Stimulated activated CD8-positive, alpha-beta memory T cell treated with anti-CD3 and anti-CD28 coated beads, Interleukin-7, amount 100 ng/mL, for 1 hour (primary cell): ENCODE measurements around the gene RANBP10.

ENCODE experiments used
- DNase-seq, 2 donors: peaks; one replicate each; pipeline ENCODE4 v3.0.0-alpha.2; 2020; ENCODE audit warnings: low read depth in 2 of 2

Gene RANBP10

GRCh38 chr16:67828651-67829050, 22.3 kb upstream of the RANBP10 start:
- no peak for DNase-seq

GRCh38 chr16:67825906-67826305, 19.5 kb upstream of the RANBP10 start:
- no peak for DNase-seq

GRCh38 chr16:67825119-67825518, 18.8 kb upstream of the RANBP10 start:
- DNase-seq = no peak

DNA sequence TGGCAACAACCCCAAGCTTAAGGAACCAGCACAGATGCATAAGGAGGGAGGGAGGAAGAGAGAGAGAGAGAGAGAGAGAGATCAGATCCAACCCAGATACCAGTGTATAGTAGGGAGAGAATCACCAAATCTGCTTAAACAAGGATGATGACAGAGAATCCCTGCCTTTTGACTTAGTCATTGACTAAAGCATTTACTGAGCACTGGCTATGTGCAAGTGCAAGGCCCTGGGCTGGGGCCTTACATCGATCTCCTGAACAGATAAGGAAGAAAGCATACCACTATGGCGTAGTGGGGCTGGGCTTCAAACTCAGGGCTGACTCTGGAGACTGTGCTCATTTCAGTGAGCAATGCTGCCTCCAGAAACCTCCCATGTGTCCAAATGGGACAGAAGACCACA, 16.2 kb upstream of the RANBP10 start:
- DNase-seq = no peak

GRCh38 chr16:67820608-67821259, 14.4 kb upstream of the RANBP10 start:
- DNase-seq = no peak

- no peak for DNase-seq
Observed at GRCh38 chr16:67814567-67814966, 8.2 kb upstream of the RANBP10 start.

- DNase-seq = no peak
Observed at GRCh38 chr16:67811899-67812298, 5.5 kb upstream of the RANBP10 start.

GRCh38 chr16:67807148-67807682, 855 bp upstream of the RANBP10 start:
- no peak for DNase-seq

- no peak for DNase-seq
Observed at GRCh38 chr16:67805718-67806427, 487 bp downstream of the RANBP10 start.

DNA sequence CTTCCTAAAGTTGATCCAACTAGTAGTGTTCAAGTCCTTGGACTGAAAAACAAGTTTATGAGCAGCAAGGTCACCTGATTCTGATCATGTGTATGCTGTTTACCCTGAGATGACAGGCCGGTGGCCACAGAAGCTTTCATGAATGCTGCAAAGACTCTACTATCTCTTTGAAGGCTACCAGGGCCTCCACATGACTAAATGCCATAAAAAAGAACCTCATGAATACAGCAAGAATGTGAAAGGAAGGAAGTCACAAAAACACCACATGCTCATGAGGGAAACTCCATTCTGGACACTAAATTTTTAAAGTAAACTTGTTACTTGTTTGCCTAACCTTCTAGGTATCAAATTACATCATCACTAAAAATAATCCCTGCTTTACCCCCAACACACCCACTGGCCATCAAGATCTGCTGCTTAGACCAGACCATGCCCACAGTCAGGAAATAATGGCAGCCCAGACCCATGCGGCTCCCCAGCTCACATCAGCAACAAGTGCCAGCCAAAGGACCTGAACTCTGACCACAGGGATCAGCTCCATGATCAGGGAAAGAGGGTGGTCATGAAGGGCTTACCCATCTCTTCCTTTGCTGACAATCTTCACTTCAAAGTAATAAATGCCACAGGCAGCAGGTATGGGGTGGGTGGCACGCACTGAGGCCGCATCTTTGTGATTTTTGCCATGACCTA, 1.4 kb downstream of the RANBP10 start:
- no peak for DNase-seq

DNA sequence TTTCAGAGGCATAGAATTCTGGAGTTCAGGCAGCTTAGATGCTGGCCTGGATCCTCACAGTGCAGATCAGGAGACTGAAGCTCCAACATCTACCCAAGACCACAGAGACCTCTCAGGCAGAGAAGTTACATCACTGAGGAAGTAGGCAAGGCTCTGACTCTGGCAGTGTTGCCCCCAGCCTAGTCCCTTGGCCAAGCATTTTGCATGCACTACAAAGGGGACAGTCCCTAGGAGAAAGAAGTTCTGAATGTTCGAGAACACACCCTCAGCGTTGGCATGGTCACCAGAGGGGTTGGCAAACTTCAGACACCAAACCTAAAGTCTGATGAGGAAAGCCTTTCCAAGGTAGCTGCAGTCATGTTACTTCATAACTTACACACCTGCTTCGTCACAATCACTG, 2.5 kb downstream of the RANBP10 start:
- no peak for DNase-seq

- no peak for DNase-seq
Observed at GRCh38 chr16:67801883-67802282, 4.5 kb downstream of the RANBP10 start.

DNA sequence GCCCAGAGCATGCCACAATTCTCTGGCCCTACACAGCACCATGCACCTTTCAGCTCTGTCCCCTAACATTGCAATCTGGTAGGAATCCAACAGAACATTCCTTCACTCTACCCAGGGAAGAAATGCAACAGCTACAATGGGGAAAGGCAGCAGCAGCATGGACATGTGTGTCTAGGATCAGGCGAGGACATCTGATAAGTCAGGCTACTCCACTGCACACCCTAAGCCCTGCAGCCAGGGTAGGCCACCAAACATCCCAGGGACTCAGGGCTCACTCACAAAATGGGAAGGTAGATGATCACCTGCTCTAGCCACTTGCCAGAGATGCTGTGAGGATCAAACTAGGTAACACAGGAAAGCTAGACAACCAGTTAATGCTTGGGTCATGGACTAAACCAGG, 5.1 kb downstream of the RANBP10 start:
- no peak for DNase-seq

DNA sequence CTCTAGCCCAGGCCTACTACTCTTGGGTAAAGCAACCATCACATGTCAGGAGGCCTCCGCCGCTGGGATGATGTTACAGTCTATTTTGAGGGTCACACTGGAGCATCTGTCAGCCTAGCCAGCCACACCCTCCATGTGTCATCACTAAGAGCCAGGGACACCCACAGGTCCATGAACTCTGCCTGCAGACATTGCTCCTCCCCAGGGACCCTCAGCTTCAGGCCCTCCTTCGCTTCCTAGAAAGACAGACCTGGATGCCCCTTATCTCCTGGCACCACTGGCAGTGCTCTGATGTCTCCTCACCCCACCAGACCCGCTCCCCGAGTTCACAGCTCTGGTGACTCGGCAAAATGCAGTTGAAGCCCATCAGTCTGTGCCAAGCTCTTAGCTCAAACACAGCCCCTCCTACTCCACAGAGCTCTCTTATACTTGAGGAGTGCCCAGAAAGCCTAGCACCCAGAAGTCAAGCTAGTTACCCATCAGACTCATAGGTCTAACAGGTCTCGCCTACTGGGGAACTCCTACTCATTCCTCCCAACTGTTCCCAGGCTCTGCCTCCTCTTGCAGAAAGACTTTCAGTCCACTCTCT, 5.9 kb downstream of the RANBP10 start:
- no peak for DNase-seq

- DNase-seq = no peak
Observed at GRCh38 chr16:67796099-67796718, 10.2 kb downstream of the RANBP10 start.

DNA sequence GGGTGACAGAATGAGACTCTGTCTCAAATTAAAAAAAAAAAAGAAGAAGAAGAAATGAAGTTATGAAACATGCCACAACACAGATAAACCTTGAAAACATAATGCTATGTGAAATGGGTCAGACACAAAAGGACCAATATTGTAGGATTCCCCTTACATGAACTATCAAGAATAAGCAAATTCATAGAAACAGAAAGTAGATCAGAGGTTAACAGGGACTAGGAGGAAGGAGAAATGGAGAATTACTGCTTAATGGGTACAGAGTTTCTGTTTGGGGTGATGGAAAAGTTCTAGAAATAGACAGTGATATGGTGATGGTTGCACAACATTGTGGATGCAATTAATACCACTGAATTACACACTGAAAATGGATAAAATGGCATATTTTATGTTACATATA, 16.3 kb downstream of the RANBP10 start:
- DNase-seq = no peak

GRCh38 chr16:67786491-67786890, 19.9 kb downstream of the RANBP10 start:
- no peak for DNase-seq

- no peak for DNase-seq
Observed at GRCh38 chr16:67783353-67783725, 23.0 kb downstream of the RANBP10 start.

- DNase-seq = no peak
Observed at GRCh38 chr16:67782567-67783352, 23.6 kb downstream of the RANBP10 start.

- DNase-seq = no peak
Observed at GRCh38 chr16:67781565-67781921, 24.8 kb downstream of the RANBP10 start.

GRCh38 chr16:67780847-67781564, 25.4 kb downstream of the RANBP10 start:
- no peak for DNase-seq
